IMR-90 (cell line): ENCODE results near the gene NCOA3. TPM values are rescaled to one million over a fixed set of nuclear protein-coding genes. Genes with fewer than 3 reads are reported as not detected.

ENCODE experiments used
- ATAC-seq: fragments of 200-7000 bp; cut with Tn5 transposase; 2 replicates; pipeline ENCODE4 v1.9.1; 2020; ENCODE audit warnings: low read depth, mild to moderate bottlenecking, moderate library complexity
- BruUV-seq: library from RNA; stranded (reverse); fragments of 400-500 nt; replicated peaks from 2 replicates; lab custom pipeline; 2021; lab: Mats Ljungman, UMichigan
- CTCF ChIA-PET: fragments of 300-600 bp; formaldehyde crosslinking; extraction: SDS; loops from one replicate; lab custom pipeline; 2021; ENCODE audit warnings: antibody characterized with exemption; lab: Yijun Ruan, JAX
- POLR2A ChIA-PET: fragments of 300-600 bp; sonication (Branson Sonifier 250); formaldehyde crosslinking; loops from one replicate; lab custom pipeline; 2022; ENCODE audit warnings: antibody characterized with exemption; ENCODE audit not compliant: unreplicated experiment; lab: Charles Lee
- DNase-seq: peaks from one replicate; pipeline ENCODE4 v3.0.0; 2013
- H2AFZ ChIP-seq: replicated peaks from 2 replicates; pipeline ENCODE3; 2013; ENCODE audit warnings: low read length, mild to moderate bottlenecking; ENCODE audit not compliant: poor library complexity
- H2AK5ac ChIP-seq: 2 replicates; pipeline ENCODE4 v1.6.1; 2013; ENCODE audit warnings: low read depth, low read length, inconsistent platforms
- H2AK9ac ChIP-seq: replicated peaks from 2 replicates; pipeline ENCODE3; 2013; ENCODE audit warnings: mild to moderate bottlenecking, low read depth, low read length, moderate library complexity; ENCODE audit not compliant: poor library complexity
- H2BK120ac ChIP-seq: 2 replicates; pipeline ENCODE4 v1.6.1; 2013; ENCODE audit warnings: low read depth, low read length, inconsistent platforms
- H2BK15ac ChIP-seq: 3 replicates; pipeline ENCODE4 v1.6.1; 2013; ENCODE audit warnings: low read depth, low read length, inconsistent platforms
- H2BK20ac ChIP-seq: 2 replicates; pipeline ENCODE4 v1.6.1; 2013; ENCODE audit warnings: low read depth, mild to moderate bottlenecking, inconsistent platforms, low read length, moderate library complexity
- H2BK5ac ChIP-seq: 2 replicates; pipeline ENCODE4 v1.6.1; 2013; ENCODE audit warnings: mild to moderate bottlenecking, low read depth, low read length, inconsistent platforms; ENCODE audit not compliant: poor library complexity, severe bottlenecking
- H3K14ac ChIP-seq: replicated peaks from 2 replicates; pipeline ENCODE4 v1.6.1; 2013; ENCODE audit warnings: low read depth, low read length, inconsistent platforms
- H3K18ac ChIP-seq: 2 replicates; pipeline ENCODE4 v1.6.1; 2013; ENCODE audit warnings: low read depth, low read length, control low read depth
- H3K23ac ChIP-seq: 2 replicates; pipeline ENCODE4 v1.6.1; 2013; ENCODE audit warnings: low read depth, low read length, inconsistent platforms
- H3K27ac ChIP-seq: 2 replicates; pipeline ENCODE4 v1.5.1; 2013; ENCODE audit warnings: mild to moderate bottlenecking, control low read depth, low read length; ENCODE audit not compliant: insufficient read depth
- H3K27me3 ChIP-seq: 2 replicates; pipeline ENCODE4 v1.6.1; 2013; ENCODE audit warnings: low read length; ENCODE audit not compliant: control insufficient read depth, insufficient read depth
- H3K36me3 ChIP-seq: 2 replicates; pipeline ENCODE4 v1.6.1; 2013; ENCODE audit warnings: low read length, mixed read lengths; ENCODE audit not compliant: control insufficient read depth, insufficient read depth
- H3K4ac ChIP-seq: 2 replicates; pipeline ENCODE4 v1.6.1; 2013; ENCODE audit warnings: low read depth, low read length, inconsistent platforms
- H3K4me1 ChIP-seq: 2 replicates; pipeline ENCODE4 v1.6.1; 2013; ENCODE audit warnings: low read length, mixed read lengths; ENCODE audit not compliant: control insufficient read depth, insufficient read depth
- H3K4me2 ChIP-seq: 2 replicates; pipeline ENCODE4 v1.6.1; 2013; ENCODE audit warnings: low read depth, mild to moderate bottlenecking, control low read depth, low read length, moderate library complexity
- H3K4me3 ChIP-seq: 2 replicates; pipeline ENCODE4 v1.5.1; 2013; ENCODE audit warnings: low read depth, mild to moderate bottlenecking, control low read depth, low read length, moderate library complexity; ENCODE audit not compliant: insufficient read depth
- H3K56ac ChIP-seq: 2 replicates; pipeline ENCODE4 v1.6.1; 2013; ENCODE audit warnings: low read length, inconsistent platforms; ENCODE audit not compliant: insufficient read depth; ENCODE audit errors: extremely low read depth
- H3K79me1 ChIP-seq, 2 experiments: 2 replicates each; pipeline ENCODE4 v1.6.1; 2013; ENCODE audit warnings: low read length in 2 of 2, inconsistent platforms in 1 of 2, low read depth in 1 of 2
- H3K9ac ChIP-seq: 2 replicates; pipeline ENCODE4 v1.6.1; 2013; ENCODE audit warnings: low read depth, low read length, control low read depth
- H3K9me1 ChIP-seq: 2 replicates; pipeline ENCODE4 v1.6.1; 2013; ENCODE audit warnings: low read length, inconsistent platforms; ENCODE audit not compliant: insufficient read depth
- H3K9me3 ChIP-seq: 2 replicates; pipeline ENCODE4 v1.6.1; 2013; ENCODE audit warnings: low read length; ENCODE audit not compliant: control insufficient read depth, insufficient read depth
- H4K20me1 ChIP-seq: 2 replicates; pipeline ENCODE4 v1.6.1; 2013; ENCODE audit warnings: low read length, inconsistent platforms; ENCODE audit not compliant: insufficient read depth
- H4K5ac ChIP-seq: 2 replicates; pipeline ENCODE4 v1.6.1; 2013; ENCODE audit warnings: mild to moderate bottlenecking, low read depth, low read length, control low read depth
- H4K8ac ChIP-seq, 2 experiments: 2 replicates each; pipeline ENCODE4 v1.6.1; 2013; ENCODE audit warnings: low read depth in 2 of 2, low read length in 2 of 2, control low read depth in 1 of 2, inconsistent platforms in 1 of 2
- H4K91ac ChIP-seq: 2 replicates; pipeline ENCODE4 v1.6.1; 2013; ENCODE audit warnings: low read depth, low read length, inconsistent platforms; ENCODE audit not compliant: insufficient read depth
- BHLHE40 ChIP-seq: fragments of 150-350 bp; IDR thresholded peaks from 2 replicates; pipeline ENCODE4 v1.6.1; 2016; ENCODE audit warnings: mild to moderate bottlenecking, low read depth, low read length
- CEBPB ChIP-seq: IDR thresholded peaks from 2 replicates; pipeline ENCODE4 v1.6.1; 2012; ENCODE audit warnings: low read depth, low read length, improper control_type of control experiment
- CHD1 ChIP-seq: IDR thresholded peaks from 2 replicates; pipeline ENCODE4 v1.6.1; 2012; ENCODE audit warnings: low read depth, low read length, improper control_type of control experiment
- FOS ChIP-seq: fragments of 150-350 bp; IDR thresholded peaks from 2 replicates; pipeline ENCODE4 v1.6.1; 2016; ENCODE audit warnings: low read depth, low read length
- MAFK ChIP-seq: IDR thresholded peaks from 2 replicates; pipeline ENCODE4 v1.6.1; 2012; ENCODE audit warnings: low read depth, low read length, improper control_type of control experiment
- MAZ ChIP-seq: IDR thresholded peaks from 2 replicates; pipeline ENCODE4 v1.6.1; 2012; ENCODE audit warnings: low read depth, mild to moderate bottlenecking, low read length, improper control_type of control experiment, moderate library complexity, borderline replicate concordance
- MXI1 ChIP-seq: IDR thresholded peaks from 2 replicates; pipeline ENCODE4 v1.6.1; 2012; ENCODE audit warnings: low read depth, mild to moderate bottlenecking, low read length, moderate library complexity, borderline replicate concordance
- NFE2L2 ChIP-seq: fragments of 150-350 bp; IDR thresholded peaks from 2 replicates; pipeline ENCODE4 v1.6.1; 2016; ENCODE audit warnings: low read depth, mild to moderate bottlenecking, low read length
- POLR2A ChIP-seq: IDR thresholded peaks from 2 replicates; pipeline ENCODE4 v1.6.1; 2012; ENCODE audit warnings: mild to moderate bottlenecking, low read depth, low read length
- RAD21 ChIP-seq: IDR thresholded peaks from 2 replicates; pipeline ENCODE4 v1.6.1; 2012; ENCODE audit warnings: low read length, improper control_type of control experiment
- RCOR1 ChIP-seq: IDR thresholded peaks from 2 replicates; pipeline ENCODE4 v1.6.1; 2012; ENCODE audit warnings: mild to moderate bottlenecking, low read length, improper control_type of control experiment; ENCODE audit not compliant: insufficient replicate concordance
- RFX5 ChIP-seq: IDR thresholded peaks from 2 replicates; pipeline ENCODE4 v1.8.0; 2012; ENCODE audit warnings: low read depth, mild to moderate bottlenecking, low read length, moderate library complexity
- SMC3 ChIP-seq: fragments of 150-350 bp; IDR thresholded peaks from 2 replicates; pipeline ENCODE4 v1.6.1; 2016; ENCODE audit warnings: low read depth, mild to moderate bottlenecking, antibody characterized with exemption, low read length, moderate library complexity
- WGBS, 2 experiments: methylation state at CpG; one replicate each; pipeline versions ENCODE4 v1.1.5 to v1.1.7; 2013; ENCODE audit warnings: missing lambda C conversion rate in 2 of 2; ENCODE audit not compliant: insufficient read length in 1 of 2; ENCODE audit errors: extremely low coverage in 2 of 2; 5-methylcytosine and 5-hydroxymethylcytosine counted together
- dilution Hi-C: fragments of 300-500 bp; cut with HindIII; formaldehyde crosslinking; loops from one replicate; pipeline ENCODE4 v1.14.3; 2018; ENCODE audit warnings: low sequenced_read_pairs; ENCODE audit not compliant: unreplicated experiment
- in situ Hi-C: fragments of 300-500 bp; cut with MboI; formaldehyde crosslinking; loops from 3 replicates; pipeline ENCODE4 v1.14.3; 2019; ENCODE audit warnings: low sequenced_read_pairs, inconsistent platforms, mixed read lengths
- intact Hi-C: fragments of 100-400 bp; cut with micrococcal nuclease; formaldehyde crosslinking; loops from 2 replicates; pipeline ENCODE4 v1.10.0; 2022
- polyA plus RNA-seq, 3 experiments: library from polyadenylated mRNA; depleted of rRNA; stranded (reverse); fragments of >200 nt; gene quantifications; 2 replicates each; pipeline ENCODE4 v1.2.3, GENCODE V29; 2012; ENCODE audit warnings: low replicate concordance in 1 of 3
- total RNA-seq: library from RNA; depleted of rRNA; stranded (reverse); fragments of >200 nt; gene quantifications from 2 replicates; pipeline ENCODE4 v1.2.3, GENCODE V29; 2012
- TF ChIP-seq, protein P1 (sequence below): fragments of 150-350 bp; IDR thresholded peaks from 2 replicates; pipeline ENCODE4 v1.6.1; 2016; ENCODE audit warnings: low read depth, mild to moderate bottlenecking, low read length, moderate library complexity, borderline replicate concordance
- TF ChIP-seq, protein P2 (sequence below): fragments of 150-350 bp; IDR thresholded peaks from 2 replicates; pipeline ENCODE4 v1.6.1; 2017; ENCODE audit warnings: mild to moderate bottlenecking, antibody characterized with exemption, low read length, low read depth
- TF ChIP-seq, protein P3 (sequence below): conservative IDR thresholded peaks from 2 replicates; pipeline ENCODE4 v1.5.1; 2012; ENCODE audit warnings: mild to moderate bottlenecking, low read depth, low read length, improper control_type of control experiment

Gene NCOA3
- total and polyA plus RNA-seq, 2 of the 4 experiments (the other 2 are of a cell fraction): 8.8 to 29.0 TPM

DNA sequence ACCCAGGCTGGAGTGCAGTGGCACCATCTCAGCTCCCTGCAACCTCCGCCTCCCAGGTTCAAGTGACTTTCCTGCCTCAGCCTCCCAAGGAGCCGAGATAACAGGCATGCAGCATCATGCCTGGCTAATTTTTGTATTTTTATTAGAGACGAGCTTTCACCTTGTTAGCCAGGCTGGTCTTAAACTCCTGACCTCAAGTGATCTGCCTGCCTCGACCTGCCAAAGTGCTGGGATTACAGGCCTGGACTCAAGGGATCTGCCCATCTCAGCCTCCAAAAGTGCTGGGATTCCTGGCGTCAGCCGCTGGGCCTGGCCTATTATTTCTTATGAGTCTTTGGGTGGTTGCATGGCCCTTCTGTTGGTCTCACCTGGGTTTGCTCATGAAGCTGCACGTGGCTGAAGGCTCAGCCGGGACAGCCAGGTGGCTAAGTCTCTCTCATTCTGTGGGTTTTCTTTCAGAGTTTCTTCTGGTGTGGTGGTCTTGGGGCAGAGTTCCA is 45.6 kb upstream of the NCOA3 start:
- H4K91ac ChIP-seq: no peak overlapping the region
- ATAC-seq (no peak), DNase-seq (no peak)
- no TSS peak for BruUV-seq
- no peak overlapping the region for H2BK15ac ChIP-seq
- no peaks in the 10 kb centered on the region for H4K20me1 ChIP-seq
- TF ChIP-seq MAZ (no peak), RFX5 (no peak), POLR2A (no peak), SMC3 (no peak), RCOR1 (no peak), NFE2L2 (no peak), FOS (no peak), RAD21 (no peak), BHLHE40 (no peak), MAFK (no peak), CHD1 (no peak), CEBPB (no peak), MXI1 (no peak)
- TF ChIP-seq, protein P1, sequence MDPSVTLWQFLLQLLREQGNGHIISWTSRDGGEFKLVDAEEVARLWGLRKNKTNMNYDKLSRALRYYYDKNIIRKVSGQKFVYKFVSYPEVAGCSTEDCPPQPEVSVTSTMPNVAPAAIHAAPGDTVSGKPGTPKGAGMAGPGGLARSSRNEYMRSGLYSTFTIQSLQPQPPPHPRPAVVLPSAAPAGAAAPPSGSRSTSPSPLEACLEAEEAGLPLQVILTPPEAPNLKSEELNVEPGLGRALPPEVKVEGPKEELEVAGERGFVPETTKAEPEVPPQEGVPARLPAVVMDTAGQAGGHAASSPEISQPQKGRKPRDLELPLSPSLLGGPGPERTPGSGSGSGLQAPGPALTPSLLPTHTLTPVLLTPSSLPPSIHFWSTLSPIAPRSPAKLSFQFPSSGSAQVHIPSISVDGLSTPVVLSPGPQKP: no peak
- TF ChIP-seq, protein P2, sequence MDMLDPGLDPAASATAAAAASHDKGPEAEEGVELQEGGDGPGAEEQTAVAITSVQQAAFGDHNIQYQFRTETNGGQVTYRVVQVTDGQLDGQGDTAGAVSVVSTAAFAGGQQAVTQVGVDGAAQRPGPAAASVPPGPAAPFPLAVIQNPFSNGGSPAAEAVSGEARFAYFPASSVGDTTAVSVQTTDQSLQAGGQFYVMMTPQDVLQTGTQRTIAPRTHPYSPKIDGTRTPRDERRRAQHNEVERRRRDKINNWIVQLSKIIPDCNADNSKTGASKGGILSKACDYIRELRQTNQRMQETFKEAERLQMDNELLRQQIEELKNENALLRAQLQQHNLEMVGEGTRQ: no peak
- TF ChIP-seq, protein P3, sequence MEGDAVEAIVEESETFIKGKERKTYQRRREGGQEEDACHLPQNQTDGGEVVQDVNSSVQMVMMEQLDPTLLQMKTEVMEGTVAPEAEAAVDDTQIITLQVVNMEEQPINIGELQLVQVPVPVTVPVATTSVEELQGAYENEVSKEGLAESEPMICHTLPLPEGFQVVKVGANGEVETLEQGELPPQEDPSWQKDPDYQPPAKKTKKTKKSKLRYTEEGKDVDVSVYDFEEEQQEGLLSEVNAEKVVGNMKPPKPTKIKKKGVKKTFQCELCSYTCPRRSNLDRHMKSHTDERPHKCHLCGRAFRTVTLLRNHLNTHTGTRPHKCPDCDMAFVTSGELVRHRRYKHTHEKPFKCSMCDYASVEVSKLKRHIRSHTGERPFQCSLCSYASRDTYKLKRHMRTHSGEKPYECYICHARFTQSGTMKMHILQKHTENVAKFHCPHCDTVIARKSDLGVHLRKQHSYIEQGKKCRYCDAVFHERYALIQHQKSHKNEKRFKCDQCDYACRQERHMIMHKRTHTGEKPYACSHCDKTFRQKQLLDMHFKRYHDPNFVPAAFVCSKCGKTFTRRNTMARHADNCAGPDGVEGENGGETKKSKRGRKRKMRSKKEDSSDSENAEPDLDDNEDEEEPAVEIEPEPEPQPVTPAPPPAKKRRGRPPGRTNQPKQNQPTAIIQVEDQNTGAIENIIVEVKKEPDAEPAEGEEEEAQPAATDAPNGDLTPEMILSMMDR: no peak
- intact Hi-C loops: no loop called here
- no peak overlapping the region for H2BK120ac ChIP-seq
- no peak overlapping the region for H3K14ac ChIP-seq
- dilution Hi-C loops: no loop called here
- H4K5ac ChIP-seq: no peak overlapping the region
- WGBS, 2 experiments: 100% methylated on average over 2 of the region's 8 CpGs; no CpG with 5 or more reads in 1 of the 2 experiments
- ChIA-PET POLR2A (no interaction called here), CTCF (interaction anchor here (1.1 kb wide), 1 partner anchor 7 kb away, joined by 4 read pairs; no protein-coding TSS in a partner anchor)
- H2BK20ac ChIP-seq: no peak overlapping the region
- no peaks in the 10 kb centered on the region for H3K27me3 ChIP-seq
- no peak overlapping the region for H3K18ac ChIP-seq
- no peak overlapping the region for H3K23ac ChIP-seq
- H3K4me2 ChIP-seq: no peak overlapping the region
- H2AFZ ChIP-seq: no peak overlapping the region
- H2AK5ac ChIP-seq: no peak overlapping the region
- no peak overlapping the region for H3K9ac ChIP-seq
- H3K36me3 ChIP-seq: no peaks in the 10 kb centered on the region
- H3K27ac ChIP-seq: no peak overlapping the region
- no peaks in the 10 kb centered on the region; the same call in 1 of the 2 replicates for H3K4me1 ChIP-seq
- H3K9me3 ChIP-seq: peaks cover 12% of the 10 kb centered on the region
- H3K9me1 ChIP-seq: peaks cover 3% of the 10 kb centered on the region; the same call in 1 of the 2 replicates
- in situ Hi-C loops: no loop called here
- H3K4ac ChIP-seq: no peak overlapping the region
- no peak overlapping the region for H2BK5ac ChIP-seq
- H4K8ac ChIP-seq: no peak overlapping the region
- H3K79me1 ChIP-seq: no peaks in the 10 kb centered on the region
- H3K56ac ChIP-seq: no peak overlapping the region
- H3K4me3 ChIP-seq: no peak overlapping the region
- no peak overlapping the region for H2AK9ac ChIP-seq
